ENCODE data around the gene TGIF1.

Gene TGIF1

GRCh38 chr18:3440341-3440740, 9.6 kb upstream of the TGIF1 start:
- no peak for DNase-seq

DNA sequence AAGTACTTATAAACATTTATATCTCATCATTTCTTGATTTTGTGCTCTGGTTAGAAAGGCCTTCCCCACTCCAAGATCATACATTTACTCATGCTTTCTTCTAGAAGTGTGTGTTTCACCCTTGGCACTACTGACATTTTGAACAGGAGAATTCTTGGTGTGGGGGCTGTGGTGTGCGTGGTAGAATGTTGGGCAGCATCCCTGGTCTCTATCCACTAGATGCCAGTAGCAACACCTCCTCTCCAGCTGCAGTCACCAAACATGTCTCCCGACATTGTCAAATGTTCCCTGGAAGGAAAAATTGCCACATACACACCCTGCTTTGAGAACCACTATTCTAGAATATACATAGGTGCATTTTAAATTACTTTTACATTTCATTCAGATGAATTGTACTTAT, 8.7 kb upstream of the TGIF1 start:
- no peak for DNase-seq

DNA sequence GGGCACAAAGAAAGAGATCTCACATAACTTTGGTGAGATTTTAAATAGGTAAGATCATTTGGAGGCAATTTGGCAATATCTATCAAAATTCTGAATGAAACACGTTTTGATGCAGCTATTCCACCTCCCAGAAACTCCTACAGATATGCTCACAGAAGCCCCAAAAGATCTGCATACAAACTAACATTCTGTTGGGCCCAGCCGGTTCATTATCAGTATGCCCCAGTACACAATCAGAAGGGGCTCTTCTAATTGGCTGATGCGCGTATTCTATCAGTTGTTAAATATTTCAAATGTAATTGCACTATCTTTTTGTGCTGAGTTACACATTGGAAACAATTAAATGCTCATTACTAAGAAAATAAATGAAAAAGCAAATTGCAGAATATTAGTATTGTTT, 7.1 kb upstream of the TGIF1 start:
- no peak for DNase-seq

DNA sequence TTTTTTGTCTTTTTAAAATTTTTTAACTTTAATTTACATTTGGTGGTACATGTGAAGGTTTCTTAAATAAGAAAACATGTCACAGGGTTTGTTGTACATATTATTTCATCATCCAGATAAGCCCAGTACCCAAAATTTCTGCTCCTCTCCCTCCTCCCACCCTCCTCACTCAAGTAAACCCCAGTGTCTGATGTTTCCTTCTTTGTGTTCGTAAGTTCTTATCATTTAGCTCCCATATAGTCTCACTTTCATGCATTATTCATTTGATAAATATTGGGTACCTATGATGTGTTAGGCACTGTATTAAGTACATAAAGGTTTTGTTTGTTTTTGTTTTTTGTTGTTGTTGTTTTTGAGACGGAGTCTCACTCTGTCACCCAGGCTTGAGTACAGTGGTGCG, 5.7 kb upstream of the TGIF1 start:
- DNase-seq = no peak

GRCh38 chr18:3444954-3445353, 5.0 kb upstream of the TGIF1 start:
- DNase-seq = no peak

DNA sequence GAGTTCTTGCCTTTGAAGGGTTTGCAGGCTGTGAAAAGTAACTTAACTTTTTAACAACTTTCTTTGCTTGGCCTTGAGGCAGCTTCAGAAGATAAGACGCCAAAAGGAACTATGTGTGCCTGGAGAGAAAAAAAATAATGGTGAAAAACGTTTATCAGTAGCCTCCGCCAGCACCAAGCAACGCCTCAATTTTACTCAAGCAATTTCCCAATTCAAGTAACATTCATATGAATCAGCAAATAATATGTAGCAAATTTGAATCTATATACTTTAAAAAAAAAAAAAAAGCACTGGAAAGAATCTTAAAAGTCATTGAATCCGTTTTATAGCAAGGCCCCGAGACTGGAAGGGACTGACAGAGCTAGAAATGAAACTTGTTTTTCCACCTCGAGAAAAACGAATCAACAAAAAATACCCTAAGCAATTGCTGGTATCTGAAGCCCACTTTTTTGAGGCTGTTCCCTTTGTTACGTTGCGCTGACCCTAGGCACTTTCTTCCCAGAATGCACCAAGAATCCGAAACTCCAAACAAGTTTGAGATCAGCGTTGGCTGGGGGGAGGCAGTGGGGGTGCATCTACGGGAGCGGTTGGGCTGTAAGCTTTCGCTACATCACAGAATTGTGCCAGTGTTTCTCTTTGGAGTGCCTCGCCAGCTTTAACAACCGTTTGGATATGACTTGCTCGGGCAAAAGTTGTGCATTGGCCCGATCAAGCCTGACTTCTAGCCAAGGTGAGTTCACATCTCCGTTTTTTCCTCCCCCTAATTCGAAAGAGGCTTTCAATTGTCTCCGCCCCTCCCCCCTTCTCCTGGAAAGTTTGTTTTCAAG, 2.7 kb upstream of the TGIF1 start:
- peak in 1 of 2 donors; percentile 43 for DNase-seq

DNA sequence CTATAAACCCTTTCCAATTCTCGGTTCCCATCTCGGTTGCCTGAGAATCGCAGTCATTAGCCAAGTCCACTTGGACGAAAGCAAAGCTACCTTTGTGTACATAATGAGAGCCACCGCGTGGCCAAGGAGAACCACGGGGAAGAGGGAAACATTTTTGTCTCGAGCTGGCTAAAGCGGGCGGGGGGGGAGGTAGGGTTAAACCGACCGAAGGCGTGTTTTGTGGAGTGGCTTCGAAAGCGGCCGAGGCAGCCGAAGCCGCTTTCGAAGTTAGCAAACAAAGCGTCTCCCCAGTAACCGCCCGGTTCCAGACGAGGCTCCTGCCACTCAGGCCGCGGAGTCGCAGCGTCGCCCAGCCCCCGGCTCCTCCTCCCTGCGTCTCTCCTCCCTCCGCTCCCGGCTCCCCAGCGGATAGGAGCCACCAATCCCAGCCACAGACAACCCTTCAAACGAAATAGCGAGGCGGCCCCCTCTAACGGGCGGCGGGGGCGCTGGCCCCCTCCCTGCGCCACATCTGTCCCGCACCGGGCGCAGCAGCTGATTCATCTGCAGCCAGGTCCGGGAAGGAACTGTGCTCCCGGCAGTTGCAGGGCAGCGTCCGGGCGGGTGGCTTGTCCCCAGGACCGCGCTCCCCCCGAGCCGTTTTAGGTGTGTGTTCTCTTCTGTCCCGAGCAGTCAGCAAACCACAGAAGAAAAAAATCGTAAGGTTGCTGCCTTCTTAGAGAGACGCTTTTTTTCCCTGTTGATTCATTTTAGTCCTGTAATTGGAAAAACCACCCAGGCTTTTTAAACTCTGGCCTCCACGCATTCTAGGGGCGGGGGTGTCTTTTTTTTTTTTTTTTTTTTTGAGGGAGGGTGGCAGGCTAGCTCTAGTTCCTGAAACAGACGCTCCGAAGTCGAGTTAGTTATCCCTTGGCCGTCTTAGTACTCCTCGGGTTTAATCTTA, 1.8 kb upstream of the TGIF1 start:
- peak; percentile 64 to 73 for DNase-seq

- DNase-seq = peak; percentile 45 to 58
Observed at GRCh38 chr18:3448838-3449511, 997 bp upstream of the TGIF1 start.

- DNase-seq = peak; percentile 79 to 83
Observed at GRCh38 chr18:3449512-3450011, 410 bp upstream of the TGIF1 start.

DNA sequence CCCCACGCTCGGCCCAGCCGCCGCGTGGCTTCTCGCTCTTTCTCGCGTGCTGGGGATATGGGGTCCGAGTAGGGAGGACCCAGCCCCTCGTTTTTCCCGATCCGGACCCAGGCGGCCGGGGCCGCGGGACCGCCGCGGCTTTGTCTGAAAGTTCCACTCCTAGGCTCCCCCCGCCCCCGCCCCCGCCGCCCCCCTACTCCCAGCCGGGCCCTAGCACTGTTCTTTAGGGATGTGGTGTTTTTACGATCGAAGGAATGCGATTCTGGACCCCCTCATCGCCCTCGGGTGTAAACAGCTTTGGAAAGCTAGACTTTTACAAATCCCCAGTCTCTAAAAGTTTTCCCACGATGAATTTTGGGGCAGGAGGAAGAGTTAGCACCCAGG, 819 bp downstream of the TGIF1 start:
- DNase-seq = no peak

DNA sequence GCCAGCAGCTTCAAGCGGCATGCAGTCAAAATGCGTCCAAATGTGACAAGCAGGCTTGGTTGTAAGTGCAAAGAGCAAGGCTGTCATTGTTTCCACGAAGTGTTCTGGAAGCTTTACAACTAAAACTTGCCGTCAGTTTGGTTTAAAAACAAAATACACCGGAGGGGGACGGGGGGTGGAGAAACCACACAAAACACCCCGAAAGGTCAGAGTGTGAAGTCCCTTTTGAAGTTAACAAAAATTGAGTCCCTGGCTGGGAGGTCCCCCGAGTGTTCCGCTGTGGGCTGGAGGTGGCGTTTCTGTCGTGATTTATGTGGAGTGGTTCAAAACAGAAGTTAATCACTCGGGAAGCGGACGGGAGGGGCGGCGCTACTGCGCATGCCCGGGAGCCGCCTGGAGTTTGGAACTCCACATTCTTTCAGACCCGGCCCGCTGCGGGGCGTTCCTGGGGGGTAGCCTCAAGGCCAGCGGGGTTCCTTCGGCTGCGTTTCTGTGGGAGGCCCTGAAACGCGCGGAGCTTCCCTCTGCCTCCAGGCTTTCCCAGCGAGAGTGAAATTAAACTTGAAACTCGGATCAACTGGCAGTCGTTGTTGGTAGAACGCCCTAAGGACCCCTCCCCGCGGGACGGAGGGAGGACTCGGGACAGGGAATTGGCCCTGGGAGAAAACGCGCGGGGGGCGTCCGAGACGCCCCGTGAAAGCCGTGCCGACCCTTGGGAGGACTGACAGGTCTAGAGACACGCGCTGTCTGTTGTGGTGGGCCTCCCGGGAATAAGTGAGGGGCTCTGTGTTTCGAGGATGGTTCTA, 1.4 kb downstream of the TGIF1 start:
- peak; percentile 88 for DNase-seq

GRCh38 chr18:3451989-3452749, 2.2 kb downstream of the TGIF1 start:
- DNase-seq = peak; percentile 29 to 38

DNA sequence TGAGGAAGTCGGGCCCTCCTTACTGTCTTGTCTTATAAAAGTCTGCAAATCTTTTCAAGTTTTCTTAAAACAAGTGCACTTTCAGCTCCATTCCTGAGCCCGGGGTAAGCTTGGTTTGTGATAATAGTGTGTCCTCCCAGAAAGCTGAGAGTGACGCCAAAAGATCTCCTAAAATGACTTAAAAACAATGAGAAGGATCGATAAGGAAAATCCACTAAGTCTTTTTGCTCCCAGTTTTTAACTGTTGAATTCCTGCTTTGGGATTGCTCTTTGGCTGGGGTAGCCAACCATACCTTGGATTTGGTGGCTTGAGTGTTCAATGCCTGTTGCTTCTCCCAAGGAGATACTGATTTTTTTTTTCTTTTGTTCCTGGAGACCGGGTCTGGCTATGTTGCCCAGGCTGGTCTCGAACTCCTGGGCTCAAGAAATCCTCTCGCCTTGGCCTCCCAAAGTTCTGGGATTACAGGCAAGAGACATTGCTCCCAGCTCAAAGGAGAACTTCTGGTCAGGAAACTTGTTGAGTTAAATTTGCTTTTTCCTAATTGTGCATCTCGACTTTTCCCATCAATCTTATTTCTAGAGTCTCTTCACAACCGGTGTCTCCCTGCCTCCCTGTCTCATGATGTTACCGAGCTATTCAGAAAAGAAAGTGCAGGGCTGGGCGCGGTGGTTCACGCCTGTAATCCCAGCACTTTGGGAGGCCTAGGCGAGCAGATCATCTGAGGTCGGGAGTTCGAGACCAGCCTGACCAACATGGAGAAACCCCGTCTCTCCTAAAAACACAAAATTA, 3.0 kb downstream of the TGIF1 start:
- DNase-seq = no peak

DNA sequence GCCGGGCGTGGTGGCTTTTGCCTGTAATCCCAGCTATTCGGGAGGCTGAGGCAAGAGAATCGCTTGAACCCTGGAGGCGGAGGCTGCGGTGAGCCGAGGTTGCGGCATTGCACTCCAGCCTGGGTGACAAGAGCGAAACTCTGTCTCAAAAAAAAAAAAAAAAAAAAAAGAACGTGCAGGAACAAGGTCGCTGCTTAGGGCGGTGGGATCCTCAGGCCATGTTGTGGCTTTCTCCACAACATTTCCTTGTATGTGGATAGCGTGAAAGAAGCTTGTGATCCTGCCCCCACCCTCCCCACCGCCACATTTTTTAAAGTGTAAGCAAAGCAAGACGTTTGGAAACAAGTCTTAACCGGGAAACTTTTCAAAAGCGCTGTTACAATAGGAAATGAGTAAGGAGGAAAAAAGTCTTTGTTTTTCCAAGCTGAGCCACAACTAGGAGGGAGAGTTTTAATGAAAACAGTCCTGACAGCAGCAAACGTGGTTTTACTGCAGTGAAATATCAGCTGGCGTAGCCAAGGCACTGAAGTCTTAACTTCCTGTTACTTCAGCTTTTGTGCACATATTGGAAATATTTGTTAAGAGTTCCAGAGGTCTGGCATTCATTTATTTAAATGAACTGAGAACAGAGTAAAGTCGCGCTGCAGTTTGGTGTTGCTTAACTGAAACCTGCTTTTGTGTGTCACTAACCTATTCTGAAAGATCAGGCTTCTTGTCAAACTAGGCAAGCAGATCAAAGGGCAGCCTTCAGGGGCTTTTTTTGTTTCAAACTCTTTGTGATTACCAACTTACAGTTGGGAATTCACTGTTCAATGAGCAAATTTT, 3.8 kb downstream of the TGIF1 start:
- DNase-seq = peak; percentile 11 to 32

DNA sequence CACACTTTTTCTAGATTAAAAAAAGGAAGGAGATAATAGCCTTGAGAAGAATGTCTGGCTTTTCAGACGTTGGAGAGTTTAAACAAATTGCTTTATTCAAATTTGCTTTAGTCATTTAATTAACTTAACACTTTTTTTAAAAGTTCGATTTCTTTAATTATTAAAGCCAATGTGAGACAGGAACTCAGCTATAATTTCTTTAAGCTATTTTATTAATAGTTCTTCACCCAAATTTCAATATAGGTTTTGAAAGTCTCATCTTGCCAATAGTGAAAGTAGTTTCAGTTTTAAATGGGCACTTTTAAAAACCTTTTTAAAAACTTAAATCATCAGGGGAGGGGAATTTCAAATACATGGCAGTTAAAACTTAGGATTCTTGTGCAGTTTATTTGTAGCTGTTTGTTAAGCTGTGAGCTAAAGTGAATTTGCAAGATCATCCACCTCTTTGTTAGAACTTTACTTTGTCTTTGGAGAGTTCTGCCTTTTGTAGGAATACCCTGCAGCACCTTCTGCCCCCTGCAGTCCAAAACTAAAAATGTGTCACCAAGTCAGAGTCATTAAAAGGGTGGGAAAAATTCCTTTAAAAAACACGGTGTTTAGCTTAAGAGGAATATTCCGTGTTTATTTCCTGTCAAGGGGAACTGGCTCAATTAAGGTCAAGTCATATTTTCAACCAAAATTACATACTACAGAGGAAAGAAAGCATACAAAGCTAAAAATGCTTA, 4.6 kb downstream of the TGIF1 start:
- DNase-seq = peak; percentile 14 to 35

- DNase-seq = no peak
Observed at GRCh38 chr18:3455090-3455635, 5.2 kb downstream of the TGIF1 start.

DNA sequence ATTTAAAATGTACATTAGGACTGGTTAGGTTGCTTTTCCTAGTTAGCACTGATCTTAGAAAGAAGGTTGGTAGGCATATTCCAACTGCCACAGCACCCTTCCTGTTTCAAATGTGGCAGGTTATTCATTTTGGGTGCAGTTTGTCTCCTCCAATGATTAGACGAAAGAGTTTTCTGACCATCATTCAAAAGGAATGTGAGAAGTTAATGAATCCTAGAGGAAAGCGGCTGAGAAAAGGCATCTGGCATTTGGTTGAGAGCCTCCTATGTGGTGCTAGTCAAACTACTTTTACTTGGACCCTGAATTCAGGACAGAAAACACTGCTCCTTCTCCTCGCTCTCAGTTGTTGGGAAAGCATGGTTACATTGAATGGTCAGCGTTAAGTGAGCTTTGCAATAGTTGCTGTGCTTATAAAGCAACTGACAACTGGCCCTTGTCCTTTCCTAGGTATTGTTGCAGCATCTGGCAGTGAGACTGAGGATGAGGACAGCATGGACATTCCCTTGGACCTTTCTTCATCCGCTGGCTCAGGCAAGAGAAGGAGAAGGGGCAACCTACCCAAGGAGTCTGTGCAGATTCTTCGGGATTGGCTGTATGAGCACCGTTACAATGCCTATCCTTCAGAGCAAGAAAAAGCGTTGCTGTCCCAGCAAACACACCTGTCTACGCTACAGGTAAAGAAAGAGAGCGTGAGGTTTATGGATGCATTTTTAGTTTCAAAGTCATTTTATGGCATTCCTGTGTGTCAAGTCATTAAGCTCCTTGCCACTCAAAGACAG, 6.1 kb downstream of the TGIF1 start:
- DNase-seq = no peak

GRCh38 chr18:3456686-3457069, 6.7 kb downstream of the TGIF1 start:
- no peak for DNase-seq

All from activated CD4-positive, alpha-beta T cell treated with anti-CD3 and anti-CD28 coated beads for 4 hours (primary cell).